ENCODE data around the gene CACNA1E.

The CACNA1E gene

DNA sequence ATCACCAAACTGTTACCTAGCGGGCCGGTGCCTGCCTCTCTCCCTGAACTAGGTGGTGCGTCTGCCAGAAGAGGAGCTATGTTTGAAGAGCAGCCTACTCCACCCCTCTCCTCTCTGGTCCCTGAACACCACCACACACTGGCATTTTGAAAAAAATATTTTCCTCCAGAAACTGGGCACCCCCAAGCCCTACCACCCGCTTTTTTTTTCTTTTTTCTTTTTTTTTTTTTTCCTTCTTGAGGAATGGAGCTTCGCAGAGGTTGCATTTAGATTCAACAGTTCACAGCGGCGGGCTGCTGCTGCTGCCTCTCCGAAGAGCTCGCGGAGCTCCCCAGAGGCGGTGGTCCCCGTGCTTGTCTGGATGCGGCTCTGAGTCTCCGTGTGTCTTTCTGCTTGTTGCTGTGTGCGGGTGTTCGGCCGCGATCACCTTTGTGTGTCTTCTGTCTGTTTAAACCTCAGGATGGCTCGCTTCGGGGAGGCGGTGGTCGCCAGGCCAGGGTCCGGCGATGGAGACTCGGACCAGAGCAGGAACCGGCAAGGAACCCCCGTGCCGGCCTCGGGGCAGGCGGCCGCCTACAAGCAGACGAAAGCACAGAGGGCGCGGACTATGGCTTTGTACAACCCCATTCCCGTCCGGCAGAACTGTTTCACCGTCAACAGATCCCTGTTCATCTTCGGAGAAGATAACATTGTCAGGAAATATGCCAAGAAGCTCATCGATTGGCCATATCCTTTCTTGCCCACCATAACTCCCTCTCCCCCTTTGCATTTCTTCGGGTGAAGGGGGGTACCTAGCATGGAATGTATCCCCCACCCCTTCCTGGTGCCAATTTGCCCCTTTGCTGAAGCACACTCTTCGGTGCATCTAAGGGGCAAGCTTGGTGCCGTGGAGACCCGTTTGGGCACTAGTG is at the start of gene CACNA1E:
TSS of gene CACNA1E (plus strand) at position 233 of the 911 bp plus-strand sequence. CDS start at position 461, 228 bp downstream.
- DNase-seq (ENCODE audit: low read depth in 4 of 4, low spot score in 1 of 4) = no peak

DNA sequence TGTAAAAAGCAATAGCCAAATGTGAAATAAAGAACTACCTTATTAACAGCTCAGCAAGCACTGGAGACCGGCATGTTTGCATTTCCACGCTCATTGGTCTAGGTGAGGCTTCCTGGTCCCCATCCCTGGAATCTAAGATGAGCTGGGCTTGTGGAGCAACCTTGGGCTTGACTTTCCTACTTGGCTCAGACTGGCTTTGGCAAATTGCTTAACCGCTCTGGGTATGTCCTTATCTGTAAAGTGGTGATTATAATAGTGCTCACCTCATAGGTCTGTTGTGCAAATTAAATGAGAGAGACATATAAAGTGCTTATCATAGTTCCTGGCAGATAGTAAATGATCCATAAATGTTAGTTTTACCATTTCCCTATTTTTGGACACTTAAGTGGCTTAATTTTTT is 49.4 kb upstream of the CACNA1E start:
- DNase-seq (ENCODE audit: low read depth in 4 of 4, low spot score in 1 of 4) = no peak

DNA sequence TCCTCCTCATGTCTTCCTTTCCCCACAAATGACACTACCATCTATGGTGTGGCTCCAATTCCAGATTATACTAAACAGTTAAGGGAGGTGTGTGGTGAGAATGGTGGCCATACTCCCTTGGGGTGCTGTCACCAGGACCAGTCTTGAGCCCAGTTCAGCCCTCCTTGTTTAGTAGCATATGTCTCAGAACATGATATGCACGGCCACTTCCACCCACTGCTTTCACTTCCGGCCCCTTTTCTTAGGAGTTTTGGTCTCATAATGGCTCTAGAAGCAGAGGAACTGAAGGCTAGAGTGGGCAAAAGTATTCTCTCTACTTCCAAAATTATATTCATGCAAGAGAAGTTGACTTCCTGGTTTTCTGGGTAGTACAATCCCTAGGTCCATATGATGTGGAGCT is 45.3 kb upstream of the CACNA1E start:
- no peak for DNase-seq (ENCODE audit: low read depth in 4 of 4, low spot score in 1 of 4)

DNA sequence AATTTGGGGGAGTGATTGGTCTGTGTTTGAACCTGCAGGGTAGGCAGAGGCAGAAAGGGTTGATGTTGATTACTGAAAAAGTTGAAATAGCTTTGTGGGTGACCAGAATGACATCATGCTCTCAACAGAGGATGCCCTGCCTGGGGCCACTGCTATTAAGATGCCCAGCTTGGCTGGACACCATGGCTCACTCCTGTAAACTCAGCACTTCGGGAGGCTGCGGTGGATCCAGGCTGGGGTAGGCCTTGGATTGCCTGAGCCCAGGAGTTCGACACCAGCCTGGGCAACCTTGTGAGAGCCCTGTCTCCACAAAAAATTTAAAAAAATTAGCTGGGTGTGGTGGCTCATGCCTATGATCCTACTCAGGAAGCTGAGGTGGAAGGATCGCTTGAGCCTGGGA is 42.8 kb upstream of the CACNA1E start:
- DNase-seq (ENCODE audit: low read depth in 4 of 4, low spot score in 1 of 4) = no peak

DNA sequence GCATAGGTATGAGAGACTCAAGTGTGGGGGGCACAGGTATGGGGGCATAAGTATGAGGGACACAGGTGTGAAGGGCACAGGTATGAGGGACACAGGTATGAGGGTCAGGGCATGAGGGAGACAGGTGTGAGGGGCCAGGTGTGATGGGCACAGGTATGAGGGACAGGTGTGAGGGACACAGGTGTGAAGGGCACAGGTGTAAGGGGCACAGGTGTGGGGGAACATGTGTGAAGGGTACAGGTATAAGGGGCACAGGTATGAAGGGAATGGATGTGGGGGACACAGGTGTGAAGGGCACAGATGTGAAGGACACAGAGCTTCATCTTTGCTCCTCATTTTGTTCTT is 41.2 kb upstream of the CACNA1E start:
- DNase-seq (ENCODE audit: low read depth in 4 of 4, low spot score in 1 of 4) = no peak

DNA sequence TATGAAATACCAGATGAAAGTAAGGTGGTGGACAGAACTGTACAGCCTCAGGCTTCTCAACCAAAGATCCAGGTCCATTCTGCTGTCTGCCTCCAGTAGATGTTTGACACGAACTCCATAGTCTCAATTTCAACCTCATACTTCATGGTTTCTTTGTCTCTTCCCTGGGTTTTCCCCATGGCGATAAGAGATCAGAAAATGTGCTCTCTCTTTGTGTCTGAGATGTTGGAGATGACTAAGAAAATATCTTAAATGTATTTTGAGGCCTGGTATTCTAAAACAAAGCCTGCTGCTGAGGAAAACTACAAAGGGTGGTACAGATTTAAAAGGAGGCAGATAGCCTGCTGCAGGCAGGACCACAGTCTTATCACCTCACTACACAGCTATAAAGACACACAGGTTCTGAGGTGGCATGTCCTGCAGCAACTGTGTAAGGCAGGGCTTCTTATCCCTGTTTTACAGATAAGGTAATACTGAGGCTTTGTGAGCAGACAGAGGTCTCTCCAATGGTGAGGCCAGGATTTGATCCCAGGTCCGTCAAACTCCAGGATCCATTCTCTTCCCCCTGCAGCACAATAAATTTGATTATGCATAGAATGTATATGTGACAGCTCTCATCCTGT is 40.0 kb upstream of the CACNA1E start:
- DNase-seq (ENCODE audit: low read depth in 4 of 4, low spot score in 1 of 4) = no peak

DNA sequence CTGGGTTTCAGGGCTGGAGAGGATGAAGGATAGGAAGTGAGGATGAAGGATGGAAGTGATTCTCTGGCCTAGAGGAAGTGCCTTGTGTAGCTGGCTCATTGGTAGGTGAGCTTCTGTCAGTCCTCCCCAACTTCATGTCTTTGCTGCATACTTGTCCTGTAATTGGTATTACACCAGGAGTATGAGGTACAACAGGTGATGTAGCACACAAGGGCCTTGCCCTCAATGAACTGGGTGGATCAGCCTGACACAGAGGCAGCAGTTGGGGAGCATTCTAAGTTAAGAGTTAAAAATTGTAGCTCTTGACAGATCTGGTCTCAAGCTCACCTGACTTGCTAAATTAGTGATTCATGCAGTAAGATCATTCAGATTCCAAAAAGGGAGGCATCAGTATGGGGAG is 37.9 kb upstream of the CACNA1E start:
- DNase-seq (ENCODE audit: low read depth in 4 of 4, low spot score in 1 of 4) = no peak

DNA sequence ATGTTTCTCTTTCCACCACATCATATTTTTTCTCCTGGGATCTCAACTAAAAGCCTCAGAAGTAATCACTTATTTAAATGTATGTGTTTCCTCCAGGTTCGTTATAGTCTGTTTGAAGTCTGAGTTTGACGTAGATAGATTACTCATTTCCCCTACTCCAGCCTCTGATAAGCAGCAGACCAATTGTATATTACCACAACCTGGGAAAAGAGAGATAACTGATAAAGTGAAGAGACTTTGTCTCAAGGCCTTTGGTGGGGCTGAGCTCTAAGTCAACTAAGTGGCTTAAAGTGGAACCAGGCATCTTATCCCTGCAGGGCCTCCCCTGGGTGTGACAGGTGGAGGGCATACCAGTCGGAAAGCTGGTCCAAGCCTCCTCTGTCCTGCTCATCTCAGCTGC is 34.9 kb upstream of the CACNA1E start:
- no peak for DNase-seq (ENCODE audit: low read depth in 4 of 4, low spot score in 1 of 4)

DNA sequence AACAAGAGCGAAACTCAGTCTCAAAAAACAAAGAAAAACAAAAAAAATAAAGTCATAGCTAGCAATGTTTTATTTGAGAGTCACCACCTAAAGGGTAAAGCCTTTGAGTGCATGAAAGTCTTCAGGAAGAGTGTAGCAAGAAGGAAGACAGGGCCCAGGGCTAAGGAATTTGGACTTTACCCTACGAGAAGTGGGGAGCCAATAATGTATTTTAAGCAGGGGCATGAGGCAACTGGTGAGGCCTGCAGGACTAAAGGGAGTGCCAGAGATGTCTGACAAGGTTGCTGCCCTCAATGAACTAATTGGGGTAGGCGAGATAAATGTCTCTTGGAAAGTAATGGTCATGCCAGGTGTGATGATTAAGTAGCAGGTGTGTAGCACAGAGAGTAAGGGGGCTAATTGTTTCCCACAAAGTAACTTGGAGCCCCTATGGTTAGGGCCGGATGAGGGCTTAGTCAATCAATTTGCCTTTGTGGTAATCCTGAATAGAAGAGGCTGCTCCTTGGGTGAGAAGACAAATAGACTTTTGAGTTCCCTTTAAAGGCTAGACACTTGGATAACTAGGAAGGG is 31.6 kb upstream of the CACNA1E start:
- no peak for DNase-seq (ENCODE audit: low read depth in 4 of 4, low spot score in 1 of 4)

DNA sequence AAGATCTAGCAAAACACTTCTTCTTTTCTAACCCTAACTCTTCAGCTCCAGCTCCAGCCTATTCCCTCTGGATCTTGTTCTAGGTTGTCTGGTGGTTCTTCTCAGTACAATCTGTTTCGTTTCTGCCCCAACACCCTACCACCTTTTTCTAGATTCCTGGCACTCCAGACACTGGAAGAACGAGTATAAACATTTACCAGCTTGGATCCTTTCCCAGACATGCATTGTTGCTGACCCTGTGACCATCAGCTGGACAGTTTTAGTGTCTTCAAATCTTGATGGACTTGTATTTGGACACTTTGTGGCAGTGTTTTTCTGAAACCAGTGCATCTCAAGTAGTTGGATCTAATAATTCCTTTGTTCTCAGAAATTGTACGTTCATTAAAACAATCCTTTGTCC is 30.6 kb upstream of the CACNA1E start:
- DNase-seq (ENCODE audit: low read depth in 4 of 4, low spot score in 1 of 4) = no peak

DNA sequence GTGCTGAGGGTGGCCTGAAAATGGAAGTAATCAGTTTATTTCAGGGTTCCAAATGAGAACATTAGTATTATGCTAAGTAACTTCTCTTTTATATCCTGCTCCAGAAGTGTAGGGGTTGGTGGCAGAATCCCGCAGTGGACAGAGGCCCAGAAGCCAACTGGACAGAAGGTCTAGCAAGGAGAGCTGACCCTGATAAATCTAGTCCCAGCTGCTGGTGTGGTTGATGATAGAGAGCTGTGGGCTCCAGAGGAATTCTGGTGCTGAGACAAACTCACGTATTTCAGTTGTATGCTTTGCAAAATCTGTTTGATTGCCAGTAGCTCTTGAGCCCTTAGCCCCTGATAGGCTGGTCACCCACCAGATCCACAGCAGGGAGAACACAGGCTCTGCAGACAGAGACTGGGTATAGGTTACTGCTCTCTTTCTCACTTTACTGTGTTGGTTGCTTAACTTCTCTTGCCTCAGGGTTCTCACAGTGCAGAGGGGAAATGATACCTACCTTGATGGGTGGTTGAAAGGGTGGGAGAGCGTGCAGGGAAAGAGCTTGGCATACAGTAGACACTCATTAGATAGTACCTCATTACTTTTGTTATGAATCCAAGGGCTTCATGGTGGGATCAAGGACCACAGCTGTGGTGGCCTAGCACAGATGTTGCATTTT is 29.6 kb upstream of the CACNA1E start:
- DNase-seq (ENCODE audit: low read depth in 4 of 4, low spot score in 1 of 4) = no peak

DNA sequence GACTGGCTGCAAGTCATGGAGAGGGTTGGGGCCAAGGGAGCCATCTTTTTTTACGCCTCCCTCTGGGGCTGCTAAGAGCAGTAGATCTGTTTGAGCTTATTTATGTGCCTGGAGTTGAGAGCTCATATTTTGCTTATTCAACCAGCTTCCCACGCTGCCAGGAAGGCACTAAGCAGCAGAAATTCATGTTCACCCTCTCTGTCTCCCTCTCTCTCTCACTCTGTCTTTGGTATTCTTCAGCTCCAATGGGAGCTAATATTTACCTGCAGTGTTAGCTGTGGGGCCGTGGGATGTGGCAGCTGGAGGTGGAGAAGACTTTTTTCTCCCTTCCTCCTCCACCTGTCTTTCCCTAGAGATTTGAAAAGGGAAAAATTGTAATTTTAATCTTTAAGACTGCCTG is 26.8 kb upstream of the CACNA1E start:
- DNase-seq (ENCODE audit: low read depth in 4 of 4, low spot score in 1 of 4) = no peak

DNA sequence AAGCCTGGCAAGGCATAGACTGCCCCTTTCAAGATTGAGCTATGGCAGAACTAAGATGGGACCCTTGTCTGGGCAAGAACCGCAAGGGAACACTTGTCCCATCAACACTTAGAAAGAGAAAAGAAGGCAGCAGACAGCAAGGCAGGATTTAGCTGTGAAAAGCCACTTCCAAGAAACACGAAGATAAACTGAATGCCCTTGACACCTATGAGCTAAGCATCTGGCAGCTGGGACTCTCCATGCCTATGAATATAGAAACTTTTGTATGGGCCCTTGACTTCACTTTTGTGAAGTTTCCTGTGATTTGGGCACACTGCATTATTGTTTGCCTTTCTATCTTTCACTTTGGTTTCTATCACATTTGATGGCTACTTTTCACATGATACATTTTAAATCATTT is 24.9 kb upstream of the CACNA1E start:
- no peak for DNase-seq (ENCODE audit: low read depth in 4 of 4, low spot score in 1 of 4)

DNA sequence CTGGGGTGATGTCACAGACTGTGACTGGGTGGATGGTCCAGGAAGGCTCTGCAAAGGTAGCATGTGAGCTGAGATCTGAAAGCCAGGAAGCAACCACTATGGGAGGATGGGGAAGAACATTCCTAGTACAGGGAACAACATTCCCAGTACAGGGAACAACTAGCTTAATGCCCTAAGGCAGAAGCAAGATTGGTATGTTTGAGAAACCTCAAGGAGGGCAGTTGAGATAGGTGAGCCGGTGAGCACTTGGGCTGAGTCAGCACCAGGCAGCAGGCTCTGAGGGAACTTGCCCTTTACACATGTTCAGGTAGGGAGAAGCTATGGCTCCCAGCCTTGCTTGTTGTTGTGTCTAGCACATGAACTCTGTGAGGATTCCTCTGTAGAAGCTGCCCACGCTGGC is 24.2 kb upstream of the CACNA1E start:
- DNase-seq (ENCODE audit: low read depth in 4 of 4, low spot score in 1 of 4) = no peak

DNA sequence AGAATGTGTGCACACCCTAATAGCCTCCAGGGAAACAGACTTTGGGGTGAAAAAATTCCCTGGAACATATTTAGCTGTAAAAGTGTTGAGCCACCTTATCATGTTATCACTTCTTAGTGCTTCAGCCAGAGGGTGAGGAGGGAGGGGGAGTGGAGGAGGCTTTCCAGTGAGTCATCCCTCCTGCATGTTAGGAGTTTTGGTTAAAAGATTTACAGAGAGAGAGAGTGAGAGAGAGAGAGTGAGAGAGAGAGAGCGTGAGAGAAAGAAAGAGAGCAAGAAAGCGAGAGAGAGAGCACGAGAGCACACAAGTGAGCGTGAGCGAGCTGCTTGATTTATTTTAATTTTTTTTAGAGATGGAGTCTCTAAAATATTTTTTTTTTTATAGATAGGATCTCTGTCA is 13.5 kb upstream of the CACNA1E start:
- no peak for DNase-seq (ENCODE audit: low read depth in 4 of 4, low spot score in 1 of 4)

DNA sequence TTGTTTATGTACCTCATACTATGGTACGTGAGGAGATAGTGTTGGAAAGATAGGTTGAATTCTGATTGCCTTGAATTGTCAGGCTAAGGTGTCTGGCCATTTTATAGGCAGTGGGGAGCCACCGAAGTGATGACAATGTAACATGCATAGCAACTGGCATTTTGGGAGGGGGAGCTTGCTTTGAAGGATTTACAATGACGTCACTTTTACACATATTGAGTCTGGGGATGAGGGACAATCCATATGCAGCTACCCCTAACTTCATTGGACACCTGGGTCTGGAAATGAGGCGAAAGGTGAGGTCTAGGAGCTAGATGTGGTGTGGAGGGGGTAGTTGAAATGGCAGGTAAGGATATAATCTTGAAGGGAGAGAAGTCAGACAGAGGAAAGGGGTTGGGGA is 7.7 kb upstream of the CACNA1E start:
- DNase-seq (ENCODE audit: low read depth in 4 of 4, low spot score in 1 of 4) = no peak

DNA sequence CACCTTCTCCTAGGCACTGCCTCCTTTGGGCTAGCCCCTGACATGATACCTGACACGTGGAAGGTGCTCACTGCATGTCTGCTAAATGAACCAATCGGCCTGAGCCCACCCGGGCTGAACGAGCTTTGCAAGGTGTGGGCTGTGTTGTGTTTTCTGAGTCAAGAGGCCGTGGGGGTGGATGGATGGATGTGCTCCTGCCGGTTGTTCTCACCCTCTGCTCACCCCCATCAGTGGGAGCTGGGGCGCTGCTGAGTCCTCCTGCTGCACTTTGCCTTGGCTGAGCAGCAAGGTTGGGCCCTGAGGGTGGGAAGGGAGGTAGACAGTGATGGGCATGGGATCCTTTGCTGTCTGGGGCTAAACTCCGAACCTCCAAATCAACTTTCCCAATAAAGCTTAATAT is 6.7 kb upstream of the CACNA1E start:
- DNase-seq (ENCODE audit: low read depth in 4 of 4, low spot score in 1 of 4) = no peak

DNA sequence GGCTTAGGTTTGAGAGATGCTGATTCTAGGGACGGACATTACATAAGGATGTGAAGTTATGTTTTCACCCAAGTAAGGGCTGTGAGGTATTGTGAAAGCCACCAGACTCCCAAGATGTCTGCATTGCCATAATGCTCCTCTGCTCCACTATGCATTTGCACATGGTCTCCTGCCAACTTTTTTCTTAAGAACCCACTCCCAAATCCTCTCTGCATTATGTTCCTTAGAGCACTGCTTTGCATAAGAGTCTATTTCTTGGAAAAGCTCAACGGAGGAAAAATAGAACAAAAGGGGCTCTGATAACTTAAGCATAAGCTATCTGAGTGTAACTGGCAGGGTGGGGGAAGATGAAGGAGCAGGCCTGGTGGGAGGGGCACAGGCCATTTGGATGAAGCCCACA is 5.0 kb upstream of the CACNA1E start:
- no peak for DNase-seq (ENCODE audit: low read depth in 4 of 4, low spot score in 1 of 4)

DNA sequence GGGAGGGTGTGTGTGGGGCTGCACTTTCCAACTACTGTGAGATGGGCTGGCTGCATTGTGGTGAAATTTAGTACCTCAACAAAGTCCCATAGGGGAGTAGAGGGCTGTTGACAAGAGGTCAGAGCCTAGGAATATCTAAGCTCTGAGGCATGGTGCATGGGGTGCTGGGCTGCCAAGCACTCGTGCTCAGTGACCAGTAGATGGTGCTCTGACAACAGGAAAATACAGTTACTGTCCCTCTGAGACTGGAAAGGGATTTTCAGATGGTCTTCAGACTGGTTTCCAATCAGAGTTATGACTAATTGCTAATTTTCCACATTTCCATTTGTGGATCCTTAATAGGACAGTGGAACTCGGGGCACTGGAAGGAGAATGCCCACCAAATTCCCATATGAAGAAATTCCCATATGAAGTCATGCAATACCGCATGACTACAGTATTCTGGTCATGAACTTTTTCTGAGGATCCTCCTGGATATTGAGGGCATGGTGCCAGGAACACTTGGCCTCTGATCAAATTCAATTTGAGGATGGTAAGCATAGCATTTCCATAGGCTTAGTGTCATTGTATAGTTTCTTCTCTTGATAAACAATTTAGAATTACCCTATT is 4.1 kb upstream of the CACNA1E start:
- DNase-seq (ENCODE audit: low read depth in 4 of 4, low spot score in 1 of 4) = no peak

DNA sequence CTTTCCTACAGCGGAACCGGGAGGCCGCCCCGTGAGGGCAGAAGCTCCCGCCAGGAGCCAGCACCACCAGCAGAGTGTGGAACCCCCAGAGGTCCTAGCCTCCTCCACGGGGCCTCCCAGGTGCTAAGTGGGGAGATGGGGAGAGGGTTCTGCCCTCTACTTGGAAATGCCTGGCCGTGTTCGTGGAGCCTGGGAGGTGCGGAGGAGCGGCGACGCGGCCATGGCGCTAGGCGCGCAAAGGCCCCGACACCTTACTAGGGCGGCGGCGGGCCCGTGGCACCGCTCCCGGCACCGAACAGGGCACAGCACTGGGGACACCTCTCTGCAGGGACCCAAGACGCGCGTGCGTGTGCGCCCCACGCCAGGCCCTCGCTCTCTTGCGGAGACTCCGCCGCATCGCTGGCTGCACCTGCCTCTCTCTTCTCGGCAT is 1.3 kb upstream of the CACNA1E start:
- no peak for DNase-seq (ENCODE audit: low read depth in 4 of 4, low spot score in 1 of 4)

DNA sequence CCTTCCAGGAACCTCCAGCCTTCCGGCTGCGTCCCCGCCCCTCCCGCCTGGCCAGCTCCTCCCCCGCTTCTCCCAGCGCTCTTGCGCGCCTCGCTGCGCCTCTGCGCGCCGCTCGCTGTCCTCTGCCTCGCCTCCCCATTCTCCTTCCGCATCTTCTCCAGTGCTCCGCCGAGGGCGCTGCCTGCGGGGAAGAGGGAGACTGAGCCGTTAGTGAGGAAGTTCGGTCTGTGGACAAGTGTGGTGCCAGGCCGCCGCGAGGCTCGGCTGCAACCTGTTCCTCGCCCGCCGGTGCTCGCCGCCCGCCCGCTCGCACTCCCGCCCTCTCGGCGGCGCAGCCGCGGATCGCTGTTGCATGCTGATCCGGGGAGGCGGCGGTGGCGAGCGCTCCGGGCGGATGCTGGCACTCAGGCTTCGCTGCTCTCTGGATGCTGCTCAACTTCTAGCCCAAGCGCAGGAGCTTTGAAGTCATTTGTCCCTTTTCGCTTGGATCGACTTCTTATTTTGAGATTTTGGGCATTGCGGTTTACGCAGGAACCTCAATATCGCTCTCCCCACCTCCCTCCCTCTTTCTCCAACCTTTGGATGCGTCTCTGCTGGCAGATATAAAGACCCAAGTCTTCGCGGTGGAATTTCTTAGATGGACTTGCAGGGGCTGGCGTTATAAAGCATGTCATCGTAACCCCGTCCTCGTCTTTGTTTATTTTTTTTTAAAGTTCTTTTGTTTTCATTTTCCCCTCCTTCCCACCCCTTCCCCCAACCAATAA is 614 bp upstream of the CACNA1E start:
- peak in 2 of 4 experiments; percentile 19 to 38 for DNase-seq (ENCODE audit: low read depth in 4 of 4, low spot score in 1 of 4)
